ENCODE results near the gene LMF1. TPM values are rescaled to one million over a fixed set of nuclear protein-coding genes. Genes with fewer than 3 reads are reported as not detected.
"Not testable (repeated sequence)": the region's sequence is repeated elsewhere in the genome, so short reads cannot be mapped to it uniquely, and the experiment has no call there.

Gene LMF1
- total RNA-seq, 2 donors from 2014 or later: 16.4 to 21.8 TPM

GRCh38 chr16:962366-962765 lies 8.4 kb downstream of the LMF1 start:
- intact Hi-C loops (cut with DNase I): no loop called here
- no peak for DNase-seq (ENCODE audit: low spot score)

GRCh38 chr16:959232-960040 lies 11.3 kb downstream of the LMF1 start:
- intact Hi-C loops (cut with DNase I): no loop called here
- no peak for DNase-seq (ENCODE audit: low spot score)

- DNase-seq (ENCODE audit: low spot score); intact Hi-C loops (cut with DNase I): not testable (repeated sequence)
Measured at GRCh38 chr16:955766-956165, 15.0 kb downstream of the LMF1 start.

GRCh38 chr16:953818-954217 lies 17.0 kb downstream of the LMF1 start:
- DNase-seq (ENCODE audit: low spot score); intact Hi-C loops (cut with DNase I): not testable (repeated sequence)

GRCh38 chr16:952321-952720 lies 18.5 kb downstream of the LMF1 start:
- intact Hi-C loops (cut with DNase I): no loop called here
- DNase-seq (ENCODE audit: low spot score): no peak

GRCh38 chr16:951660-952301 lies 19.0 kb downstream of the LMF1 start:
- intact Hi-C loops (cut with DNase I): no loop called here
- no peak for DNase-seq (ENCODE audit: low spot score)

- DNase-seq (ENCODE audit: low spot score); intact Hi-C loops (cut with DNase I): not testable (repeated sequence)
Measured at GRCh38 chr16:950733-951573, 19.8 kb downstream of the LMF1 start.

GRCh38 chr16:948767-949166 lies 22.0 kb downstream of the LMF1 start:
- intact Hi-C loops (cut with DNase I); DNase-seq (ENCODE audit: low spot score): not testable (repeated sequence)

- intact Hi-C loops (cut with DNase I); DNase-seq (ENCODE audit: low spot score): not testable (repeated sequence)
Measured at GRCh38 chr16:947922-948303, 22.9 kb downstream of the LMF1 start.

- intact Hi-C loops (cut with DNase I): no loop called here
- DNase-seq (ENCODE audit: low spot score): no peak
Measured at GRCh38 chr16:947255-947921, 23.4 kb downstream of the LMF1 start.

- no peak for DNase-seq (ENCODE audit: low spot score)
- intact Hi-C loops (cut with DNase I): no loop called here
Measured at GRCh38 chr16:946048-946395, 24.8 kb downstream of the LMF1 start.

- intact Hi-C loops (cut with DNase I): no loop called here
- no peak for DNase-seq (ENCODE audit: low spot score)
Measured at GRCh38 chr16:945271-946047, 25.3 kb downstream of the LMF1 start.

GRCh38 chr16:943971-944370 lies 26.8 kb downstream of the LMF1 start:
- DNase-seq (ENCODE audit: low spot score): no peak
- intact Hi-C loops (cut with DNase I): no loop called here

GRCh38 chr16:942436-943060 lies 28.2 kb downstream of the LMF1 start:
- DNase-seq (ENCODE audit: low spot score): no peak
- intact Hi-C loops (cut with DNase I): no loop called here

GRCh38 chr16:939941-940340 lies 30.8 kb downstream of the LMF1 start:
- no peak for DNase-seq (ENCODE audit: low spot score)
- intact Hi-C loops (cut with DNase I): loop anchor here in 1 of 2 donors (5.0 kb wide), 1 partner anchor 742 kb away; no protein-coding TSS in a partner anchor

GRCh38 chr16:939311-939710 lies 31.5 kb downstream of the LMF1 start:
- intact Hi-C loops (cut with DNase I): loop anchor here in 1 of 2 donors (5.0 kb wide), 1 partner anchor 743 kb away; no protein-coding TSS in a partner anchor

GRCh38 chr16:938752-939151 lies 32.0 kb downstream of the LMF1 start:
- no peak for DNase-seq (ENCODE audit: low spot score)
- intact Hi-C loops (cut with DNase I): loop anchor here in 1 of 2 donors (5.0 kb wide), 1 partner anchor 744 kb away; no protein-coding TSS in a partner anchor

More at GRCh38 chr16:939311-939710, 31.5 kb downstream of the LMF1 start:
- no peak for DNase-seq (ENCODE audit: low spot score)

GRCh38 chr16:938136-938535 lies 32.6 kb downstream of the LMF1 start:
- no peak for DNase-seq (ENCODE audit: low spot score)
- intact Hi-C loops (cut with DNase I): loop anchor here in 1 of 2 donors (5.0 kb wide), 1 partner anchor 744 kb away; no protein-coding TSS in a partner anchor
